Panc1 (cell line): ENCODE results near the gene TAGLN.

Experiments used
- POLR2AphosphoS5 ChIP-seq: IDR thresholded peaks from 2 replicates; pipeline ENCODE4 v1.6.1; 2012; ENCODE audit warnings: mild to moderate bottlenecking, low read depth, low read length, moderate library complexity
- TF ChIP-seq, protein P1 (sequence below): fragments of 450-650 bp; IDR thresholded peaks from 2 replicates; pipeline ENCODE4 v1.5.1; 2017; ENCODE audit warnings: mild to moderate bottlenecking
- TF ChIP-seq, protein P2 (sequence below), 2 experiments: IDR thresholded peaks; 2 replicates each; pipeline ENCODE4 v1.6.1; 2011 to 2012; ENCODE audit warnings: low read depth in 2 of 2, control low read depth in 1 of 2, low read length in 1 of 2, mild to moderate bottlenecking in 1 of 2, moderate library complexity in 1 of 2; ENCODE audit not compliant: insufficient read depth in 1 of 2

DNA sequence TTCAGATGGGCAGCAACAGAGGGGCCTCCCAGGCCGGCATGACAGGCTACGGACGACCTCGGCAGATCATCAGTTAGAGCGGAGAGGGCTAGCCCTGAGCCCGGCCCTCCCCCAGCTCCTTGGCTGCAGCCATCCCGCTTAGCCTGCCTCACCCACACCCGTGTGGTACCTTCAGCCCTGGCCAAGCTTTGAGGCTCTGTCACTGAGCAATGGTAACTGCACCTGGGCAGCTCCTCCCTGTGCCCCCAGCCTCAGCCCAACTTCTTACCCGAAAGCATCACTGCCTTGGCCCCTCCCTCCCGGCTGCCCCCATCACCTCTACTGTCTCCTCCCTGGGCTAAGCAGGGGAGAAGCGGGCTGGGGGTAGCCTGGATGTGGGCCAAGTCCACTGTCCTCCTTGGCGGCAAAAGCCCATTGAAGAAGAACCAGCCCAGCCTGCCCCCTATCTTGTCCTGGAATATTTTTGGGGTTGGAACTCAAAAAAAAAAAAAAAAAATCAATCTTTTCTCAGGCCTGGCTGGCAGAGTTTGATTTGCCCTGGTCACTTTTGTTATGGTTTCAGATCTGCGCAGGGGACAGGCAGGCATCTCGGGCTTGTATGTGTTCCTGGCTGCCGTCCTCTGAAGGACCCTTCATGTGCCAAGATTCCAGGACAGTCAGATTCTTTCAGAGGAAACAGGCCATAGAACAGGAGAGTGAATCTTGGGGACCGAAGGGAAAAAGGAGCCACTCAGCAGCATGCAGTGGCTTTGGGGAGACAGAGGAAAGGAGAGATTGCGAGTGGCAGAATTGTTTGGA lies 5.3 kb downstream of the TAGLN start:
- TF ChIP-seq, protein P1, sequence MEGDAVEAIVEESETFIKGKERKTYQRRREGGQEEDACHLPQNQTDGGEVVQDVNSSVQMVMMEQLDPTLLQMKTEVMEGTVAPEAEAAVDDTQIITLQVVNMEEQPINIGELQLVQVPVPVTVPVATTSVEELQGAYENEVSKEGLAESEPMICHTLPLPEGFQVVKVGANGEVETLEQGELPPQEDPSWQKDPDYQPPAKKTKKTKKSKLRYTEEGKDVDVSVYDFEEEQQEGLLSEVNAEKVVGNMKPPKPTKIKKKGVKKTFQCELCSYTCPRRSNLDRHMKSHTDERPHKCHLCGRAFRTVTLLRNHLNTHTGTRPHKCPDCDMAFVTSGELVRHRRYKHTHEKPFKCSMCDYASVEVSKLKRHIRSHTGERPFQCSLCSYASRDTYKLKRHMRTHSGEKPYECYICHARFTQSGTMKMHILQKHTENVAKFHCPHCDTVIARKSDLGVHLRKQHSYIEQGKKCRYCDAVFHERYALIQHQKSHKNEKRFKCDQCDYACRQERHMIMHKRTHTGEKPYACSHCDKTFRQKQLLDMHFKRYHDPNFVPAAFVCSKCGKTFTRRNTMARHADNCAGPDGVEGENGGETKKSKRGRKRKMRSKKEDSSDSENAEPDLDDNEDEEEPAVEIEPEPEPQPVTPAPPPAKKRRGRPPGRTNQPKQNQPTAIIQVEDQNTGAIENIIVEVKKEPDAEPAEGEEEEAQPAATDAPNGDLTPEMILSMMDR: no peak
- TF ChIP-seq POLR2AphosphoS5: no peak
- TF ChIP-seq, protein P2, sequence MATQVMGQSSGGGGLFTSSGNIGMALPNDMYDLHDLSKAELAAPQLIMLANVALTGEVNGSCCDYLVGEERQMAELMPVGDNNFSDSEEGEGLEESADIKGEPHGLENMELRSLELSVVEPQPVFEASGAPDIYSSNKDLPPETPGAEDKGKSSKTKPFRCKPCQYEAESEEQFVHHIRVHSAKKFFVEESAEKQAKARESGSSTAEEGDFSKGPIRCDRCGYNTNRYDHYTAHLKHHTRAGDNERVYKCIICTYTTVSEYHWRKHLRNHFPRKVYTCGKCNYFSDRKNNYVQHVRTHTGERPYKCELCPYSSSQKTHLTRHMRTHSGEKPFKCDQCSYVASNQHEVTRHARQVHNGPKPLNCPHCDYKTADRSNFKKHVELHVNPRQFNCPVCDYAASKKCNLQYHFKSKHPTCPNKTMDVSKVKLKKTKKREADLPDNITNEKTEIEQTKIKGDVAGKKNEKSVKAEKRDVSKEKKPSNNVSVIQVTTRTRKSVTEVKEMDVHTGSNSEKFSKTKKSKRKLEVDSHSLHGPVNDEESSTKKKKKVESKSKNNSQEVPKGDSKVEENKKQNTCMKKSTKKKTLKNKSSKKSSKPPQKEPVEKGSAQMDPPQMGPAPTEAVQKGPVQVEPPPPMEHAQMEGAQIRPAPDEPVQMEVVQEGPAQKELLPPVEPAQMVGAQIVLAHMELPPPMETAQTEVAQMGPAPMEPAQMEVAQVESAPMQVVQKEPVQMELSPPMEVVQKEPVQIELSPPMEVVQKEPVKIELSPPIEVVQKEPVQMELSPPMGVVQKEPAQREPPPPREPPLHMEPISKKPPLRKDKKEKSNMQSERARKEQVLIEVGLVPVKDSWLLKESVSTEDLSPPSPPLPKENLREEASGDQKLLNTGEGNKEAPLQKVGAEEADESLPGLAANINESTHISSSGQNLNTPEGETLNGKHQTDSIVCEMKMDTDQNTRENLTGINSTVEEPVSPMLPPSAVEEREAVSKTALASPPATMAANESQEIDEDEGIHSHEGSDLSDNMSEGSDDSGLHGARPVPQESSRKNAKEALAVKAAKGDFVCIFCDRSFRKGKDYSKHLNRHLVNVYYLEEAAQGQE (IDR thresholded peaks at IDR 0.05; ENCODE audit: insufficient read depth in 1 of 2, low read depth in 2 of 2, low read length in 1 of 2): no peak
